ENCODE results near the gene PLPPR5.
A peak's percentile ranks its signal among the peaks of the same experiment; 100 is the strongest.
"Not testable (repeated sequence)": the region's sequence is repeated elsewhere in the genome, so short reads cannot be mapped to it uniquely, and the experiment has no call there.

Gene PLPPR5

DNA sequence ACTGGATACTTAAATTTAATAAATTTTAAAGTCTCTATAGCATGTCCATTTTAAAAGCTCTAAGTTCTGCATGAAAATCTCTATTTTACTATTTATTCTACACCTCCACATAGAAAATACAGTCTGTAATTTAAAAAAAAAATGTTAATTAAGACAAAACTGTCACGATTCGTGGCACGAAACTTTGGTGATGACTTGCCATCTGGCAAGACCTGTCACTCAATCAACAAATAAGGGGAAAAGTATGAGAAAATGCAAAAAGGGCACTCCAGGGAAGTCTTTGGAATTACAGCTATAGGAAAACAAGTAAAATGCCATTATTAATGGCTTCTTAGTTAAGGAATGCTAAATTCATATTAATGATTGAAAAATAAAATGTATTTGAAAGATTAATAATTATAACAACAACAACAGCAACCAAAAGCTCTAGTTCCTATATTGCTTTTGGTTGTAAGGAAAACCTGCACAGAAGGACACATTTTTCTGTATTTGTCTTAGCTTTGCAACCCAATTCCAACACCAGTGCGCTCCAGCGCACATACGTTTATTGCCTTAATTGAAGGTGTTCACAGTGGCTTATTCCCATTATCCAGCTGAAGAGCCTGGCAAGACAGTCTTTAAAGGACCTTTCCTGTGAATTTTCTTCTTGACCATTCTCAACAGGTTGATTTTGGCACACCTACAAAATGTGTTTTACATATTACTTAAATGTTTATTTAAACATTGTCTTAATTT lies 107.8 kb downstream of the PLPPR5 start:
- TF ChIP-seq, protein P1, sequence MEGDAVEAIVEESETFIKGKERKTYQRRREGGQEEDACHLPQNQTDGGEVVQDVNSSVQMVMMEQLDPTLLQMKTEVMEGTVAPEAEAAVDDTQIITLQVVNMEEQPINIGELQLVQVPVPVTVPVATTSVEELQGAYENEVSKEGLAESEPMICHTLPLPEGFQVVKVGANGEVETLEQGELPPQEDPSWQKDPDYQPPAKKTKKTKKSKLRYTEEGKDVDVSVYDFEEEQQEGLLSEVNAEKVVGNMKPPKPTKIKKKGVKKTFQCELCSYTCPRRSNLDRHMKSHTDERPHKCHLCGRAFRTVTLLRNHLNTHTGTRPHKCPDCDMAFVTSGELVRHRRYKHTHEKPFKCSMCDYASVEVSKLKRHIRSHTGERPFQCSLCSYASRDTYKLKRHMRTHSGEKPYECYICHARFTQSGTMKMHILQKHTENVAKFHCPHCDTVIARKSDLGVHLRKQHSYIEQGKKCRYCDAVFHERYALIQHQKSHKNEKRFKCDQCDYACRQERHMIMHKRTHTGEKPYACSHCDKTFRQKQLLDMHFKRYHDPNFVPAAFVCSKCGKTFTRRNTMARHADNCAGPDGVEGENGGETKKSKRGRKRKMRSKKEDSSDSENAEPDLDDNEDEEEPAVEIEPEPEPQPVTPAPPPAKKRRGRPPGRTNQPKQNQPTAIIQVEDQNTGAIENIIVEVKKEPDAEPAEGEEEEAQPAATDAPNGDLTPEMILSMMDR (IDR thresholded peaks at IDR 0.05; ENCODE audit: unreplicated experiment in 3 of 3), result no peak
- H3K4me1 Mint-ChIP-seq, result no peaks in the 10 kb centered on the region
- no peak overlapping the region for H3K27ac Mint-ChIP-seq
- H3K27me3 Mint-ChIP-seq (ENCODE audit: low read depth), result peaks cover 3% of the 10 kb centered on the region
- peaks cover 3% of the 10 kb centered on the region for H3K9me3 Mint-ChIP-seq
- no peak overlapping the region for H3K4me3 Mint-ChIP-seq
- H3K36me3 Mint-ChIP-seq (ENCODE audit: low read depth), result no peaks in the 10 kb centered on the region

DNA sequence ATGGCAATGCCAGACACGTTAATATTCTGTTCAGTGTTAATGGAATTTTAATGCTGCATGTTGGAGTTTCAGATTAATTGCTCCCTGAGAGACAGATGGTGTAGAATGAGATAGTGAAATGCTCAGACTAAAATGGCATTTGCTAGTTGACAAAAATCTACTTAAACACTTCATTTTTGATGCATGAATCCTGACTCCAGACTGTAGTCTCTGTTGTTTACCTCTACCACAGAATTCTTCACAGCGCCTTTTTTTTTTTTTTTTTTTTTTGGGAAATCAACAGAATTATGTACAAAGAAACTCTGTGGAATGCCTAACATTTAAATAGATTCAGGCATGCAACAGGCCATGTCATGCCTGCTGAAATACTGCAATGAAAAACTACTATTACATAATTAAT lies 111.3 kb downstream of the PLPPR5 start:
- H3K4me3 Mint-ChIP-seq, result no peak overlapping the region

DNA sequence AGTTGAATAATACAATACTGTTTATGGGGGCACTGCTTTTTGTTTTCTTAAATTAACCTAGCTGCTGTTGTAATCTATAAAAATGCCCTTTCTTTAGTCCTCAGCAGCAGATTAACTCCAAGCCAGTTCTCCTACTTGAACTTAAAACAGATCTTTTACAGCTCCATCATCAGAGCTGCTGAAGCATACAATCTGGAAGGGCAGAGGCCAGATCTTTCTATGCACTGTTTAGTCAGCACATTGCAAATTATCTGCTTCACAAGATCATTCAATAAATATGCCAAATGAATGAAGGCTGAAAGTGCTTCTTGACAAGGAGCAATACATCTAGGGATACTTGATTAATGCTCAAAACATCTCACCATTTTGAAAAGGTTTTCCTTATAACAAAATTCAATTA lies 115.8 kb downstream of the PLPPR5 start:
- H3K36me3 Mint-ChIP-seq (ENCODE audit: low read depth), result no peaks in the 10 kb centered on the region
- H3K27me3 Mint-ChIP-seq (ENCODE audit: low read depth), result no peaks in the 10 kb centered on the region
- H3K4me1 Mint-ChIP-seq, result peaks cover 23% of the 10 kb centered on the region
- H3K27ac Mint-ChIP-seq, result peak overlapping the region in 2 of 3 experiments; percentile 19 to 34
- H3K4me3 Mint-ChIP-seq, result no peak overlapping the region
- TF ChIP-seq, protein P1 (IDR thresholded peaks at IDR 0.05; ENCODE audit: unreplicated experiment in 3 of 3), result no peak
- no peaks in the 10 kb centered on the region for H3K9me3 Mint-ChIP-seq

More for the DNA sequence above, 111.3 kb downstream of the PLPPR5 start:
- Mint-ChIP-seq H3K36me3 (ENCODE audit: low read depth) (no peaks in the 10 kb centered on the region), H3K27me3 (ENCODE audit: low read depth) (peaks cover 3% of the 10 kb centered on the region), H3K4me1 (peaks cover 7% of the 10 kb centered on the region), H3K9me3 (peaks cover 3% of the 10 kb centered on the region), H3K27ac (no peak overlapping the region)
- TF ChIP-seq, protein P1 (IDR thresholded peaks at IDR 0.05; ENCODE audit: unreplicated experiment in 3 of 3), result no peak

DNA sequence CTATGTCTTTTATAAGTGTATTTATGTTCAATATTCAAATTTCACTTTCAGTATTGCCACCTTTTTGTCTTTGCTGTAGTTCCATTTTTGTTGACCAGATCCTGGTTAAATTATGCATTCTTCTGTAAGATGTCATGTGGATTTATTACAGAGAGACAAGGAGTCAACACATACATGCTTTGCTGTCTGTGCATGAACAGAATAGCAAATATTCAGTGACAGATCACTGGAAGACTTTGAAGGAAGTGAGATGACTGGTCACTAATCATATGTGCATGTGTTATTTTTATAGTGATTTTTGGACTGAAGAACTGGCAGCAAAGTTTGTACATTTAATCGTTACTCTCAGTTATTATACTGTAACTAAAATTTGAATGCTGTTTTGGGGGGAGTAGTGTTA lies 117.2 kb downstream of the PLPPR5 start:
- H3K4me3 Mint-ChIP-seq, result no peak overlapping the region
- H3K36me3 Mint-ChIP-seq (ENCODE audit: low read depth), result no peaks in the 10 kb centered on the region
- H3K9me3 Mint-ChIP-seq, result peaks cover under 1% of the 10 kb centered on the region
- TF ChIP-seq, protein P1 (IDR thresholded peaks at IDR 0.05; ENCODE audit: unreplicated experiment in 3 of 3), result no peak
- peak overlapping the region; percentile 1 to 34 (median 5) for H3K27ac Mint-ChIP-seq
- peaks cover 31% of the 10 kb centered on the region for H3K4me1 Mint-ChIP-seq
- H3K27me3 Mint-ChIP-seq (ENCODE audit: low read depth), result no peaks in the 10 kb centered on the region

DNA sequence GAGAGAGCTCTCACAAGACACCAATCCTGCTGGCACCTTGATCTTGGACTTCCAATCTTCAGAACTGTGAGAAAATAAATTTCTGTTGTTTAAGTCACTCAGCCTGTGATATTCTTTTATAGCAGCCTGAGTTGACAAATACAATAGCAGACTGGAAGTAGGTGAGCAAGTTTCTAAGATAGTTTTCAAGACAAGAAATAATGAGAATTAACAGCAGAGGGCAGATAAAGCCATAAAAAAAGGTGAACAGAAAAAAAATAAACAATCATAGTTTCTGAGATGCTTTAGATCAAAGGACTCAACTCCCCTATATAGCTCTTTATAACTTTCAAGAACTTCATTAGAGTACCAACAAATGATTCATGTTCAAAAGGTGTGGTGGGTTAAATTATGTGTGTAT lies 119.8 kb downstream of the PLPPR5 start:
- TF ChIP-seq, protein P1 (IDR thresholded peaks at IDR 0.05; ENCODE audit: unreplicated experiment in 3 of 3), result no peak
- Mint-ChIP-seq H3K36me3 (ENCODE audit: low read depth) (no peaks in the 10 kb centered on the region), H3K27me3 (ENCODE audit: low read depth) (no peaks in the 10 kb centered on the region), H3K4me3 (no peak overlapping the region), H3K9me3 (peaks cover 7% of the 10 kb centered on the region), H3K4me1 (peaks cover 31% of the 10 kb centered on the region), H3K27ac (no peak overlapping the region)

DNA sequence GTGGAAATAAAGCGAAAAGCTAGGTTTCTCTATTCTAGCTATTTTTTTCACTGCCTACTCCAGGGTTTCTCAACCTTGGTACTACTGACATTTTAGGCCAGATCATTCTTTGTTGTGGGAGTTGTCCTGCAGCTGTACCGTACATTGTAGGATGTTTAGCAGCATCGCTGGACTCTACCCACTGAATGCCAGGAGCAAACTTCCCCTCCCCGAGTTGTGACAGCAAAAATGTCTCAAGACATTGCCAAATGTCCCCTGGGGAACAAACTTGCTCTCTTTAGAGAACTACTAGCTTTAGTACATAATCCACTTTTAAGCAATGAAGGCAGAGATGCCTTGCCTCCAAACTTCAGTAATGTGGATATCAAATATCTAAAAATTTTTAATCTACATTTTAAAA lies 122.8 kb downstream of the PLPPR5 start:
- Mint-ChIP-seq H3K27ac (no peak overlapping the region), H3K27me3 (ENCODE audit: low read depth) (no peaks in the 10 kb centered on the region), H3K4me1 (peaks cover 11% of the 10 kb centered on the region), H3K4me3 (no peak overlapping the region), H3K9me3 (peaks cover 7% of the 10 kb centered on the region), H3K36me3 (ENCODE audit: low read depth) (no peaks in the 10 kb centered on the region)
- TF ChIP-seq, protein P1 (IDR thresholded peaks at IDR 0.05; ENCODE audit: unreplicated experiment in 3 of 3), result no peak

DNA sequence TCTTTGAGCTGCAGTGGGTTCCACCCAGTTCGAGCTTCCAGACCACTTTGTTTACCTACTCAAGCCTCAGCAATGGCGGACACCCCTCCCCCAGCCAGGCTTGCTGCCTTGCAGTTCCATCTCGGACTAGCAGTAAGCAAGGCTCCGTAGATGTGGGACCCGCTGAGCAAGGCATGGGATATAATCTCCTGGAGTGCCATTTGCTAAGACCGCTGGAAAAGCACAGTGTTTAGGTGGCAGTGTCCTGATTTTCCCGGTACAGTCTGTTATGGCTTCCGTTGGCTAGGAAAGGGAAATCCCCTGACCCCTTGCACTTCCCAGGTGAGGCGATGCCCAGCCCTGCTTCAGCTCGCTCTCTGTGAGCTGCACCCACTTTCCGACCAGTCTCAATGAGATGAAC lies 123.4 kb downstream of the PLPPR5 start:
- not testable (repeated sequence) for H3K27ac Mint-ChIP-seq; H3K36me3 Mint-ChIP-seq (ENCODE audit: low read depth); H3K4me3 Mint-ChIP-seq; H3K27me3 Mint-ChIP-seq (ENCODE audit: low read depth); H3K9me3 Mint-ChIP-seq
- peaks cover 11% of the 10 kb centered on the region for H3K4me1 Mint-ChIP-seq

All from nephron (organoid).